ENCODE data around the gene CLCNKA. TPM values are rescaled to one million over a fixed set of nuclear protein-coding genes. Genes with fewer than 3 reads are reported as not detected.
"Not testable (repeated sequence)": the region's sequence is repeated elsewhere in the genome, so short reads cannot be mapped to it uniquely, and the experiment has no call there.

Gene CLCNKA
- total RNA-seq, result not detected

DNA sequence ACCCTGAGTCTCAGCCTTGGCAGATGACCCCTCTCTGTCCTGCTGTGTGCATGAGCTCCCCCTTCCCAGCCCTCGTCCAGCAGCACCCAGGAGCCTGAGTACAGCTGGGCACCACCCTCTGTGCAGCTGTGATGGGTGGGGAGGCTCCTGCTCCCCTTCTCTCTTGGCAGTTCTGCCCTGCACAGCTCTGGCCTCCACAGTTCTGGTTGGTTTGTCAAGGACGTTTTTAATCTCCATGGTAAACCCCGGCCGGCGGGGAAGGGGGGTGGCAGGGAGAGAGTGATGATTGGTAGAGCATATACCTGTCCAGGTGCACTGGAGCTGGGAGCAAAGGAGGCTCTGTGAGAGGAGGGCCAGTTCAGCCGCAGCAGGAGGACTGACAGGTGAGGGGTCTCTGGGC lies at the start of gene CLCNKA:
CLCNKA (plus strand) TSS at position 356 of the 400 bp plus-strand sequence. CDS start 584 bp downstream, outside the sequence.
- Histone ChIP-seq H3K4me3 (ENCODE audit: low read length) (no peak within 1 kb of the TSS), H3K9me3 (ENCODE audit: low read depth, low read length) (no peaks in the 10 kb centered on the region), H3K4me1 (ENCODE audit: insufficient read depth, low read length) (no peaks in the 10 kb centered on the region), H3K27me3 (ENCODE audit: insufficient read depth, low read length) (no peaks in the 10 kb centered on the region)

DNA sequence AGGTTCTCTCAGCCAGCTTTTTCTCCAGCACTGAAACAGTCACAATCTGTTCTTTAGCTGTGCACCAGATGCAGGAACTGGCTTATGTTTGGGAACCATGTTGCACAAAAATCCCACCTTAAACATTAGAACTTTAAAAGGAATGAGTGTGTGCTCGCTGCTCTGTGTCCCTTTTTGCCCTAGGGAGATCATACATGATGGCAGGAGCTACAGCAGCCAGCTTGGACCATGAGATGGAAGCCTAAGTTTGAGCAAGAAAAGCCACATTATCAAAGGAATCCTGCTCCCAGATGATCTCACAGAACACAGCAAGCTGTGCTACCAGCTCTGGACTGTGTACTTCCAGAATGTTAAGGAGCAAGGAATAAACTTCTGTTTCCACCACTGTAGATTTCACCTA lies 49.4 kb upstream of the CLCNKA start:
- Histone ChIP-seq H3K27me3 (ENCODE audit: insufficient read depth, low read length) (no peaks in the 10 kb centered on the region), H3K4me1 (ENCODE audit: insufficient read depth, low read length) (peaks cover 36% of the 10 kb centered on the region), H3K9me3 (ENCODE audit: low read depth, low read length) (no peaks in the 10 kb centered on the region), H3K4me3 (ENCODE audit: low read length) (no peak overlapping the region)

DNA sequence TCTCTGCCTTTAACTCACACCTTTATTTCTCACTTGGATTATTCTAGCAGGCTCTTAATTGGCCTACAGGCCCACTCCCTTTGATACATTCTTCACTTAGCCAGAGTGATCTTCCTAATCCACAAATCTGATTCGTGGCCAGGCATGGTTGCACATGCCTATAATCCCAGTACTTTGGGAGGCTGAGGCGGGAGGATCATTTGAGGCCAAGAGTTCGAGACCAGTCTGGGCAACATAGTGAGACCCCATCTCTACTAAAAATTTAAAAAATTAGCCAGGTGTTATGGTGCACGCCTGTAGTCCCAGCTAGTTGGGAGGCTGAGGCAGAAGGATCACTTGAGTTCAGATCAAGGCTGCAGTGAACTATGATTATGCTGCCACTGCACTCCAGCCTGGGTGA lies 48.1 kb upstream of the CLCNKA start:
- H3K4me3 ChIP-seq (ENCODE audit: low read length), result no peak overlapping the region
- peaks cover 29% of the 10 kb centered on the region for H3K4me1 ChIP-seq (ENCODE audit: insufficient read depth, low read length)
- H3K9me3 ChIP-seq (ENCODE audit: low read depth, low read length), result no peaks in the 10 kb centered on the region
- H3K27me3 ChIP-seq (ENCODE audit: insufficient read depth, low read length), result no peaks in the 10 kb centered on the region

DNA sequence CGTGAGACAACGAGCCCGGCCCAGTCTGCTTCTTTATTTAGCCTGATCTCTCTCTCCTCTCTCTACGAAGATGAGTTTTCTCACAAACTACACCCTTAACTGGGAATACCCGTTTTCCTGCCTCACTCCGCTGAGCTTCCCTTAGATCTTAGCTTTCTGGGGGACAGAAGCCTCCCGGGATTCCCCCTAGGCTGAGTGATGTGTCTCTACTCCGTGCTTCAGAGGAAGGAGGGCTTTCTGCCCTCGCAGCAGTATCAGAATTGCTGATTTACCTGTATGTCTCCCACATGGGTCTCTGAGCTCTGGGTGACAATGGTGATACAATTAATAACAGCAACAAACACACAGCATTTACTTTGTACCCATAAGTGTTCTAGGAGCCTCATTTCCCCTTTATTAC lies 47.0 kb upstream of the CLCNKA start:
- Histone ChIP-seq H3K4me3 (ENCODE audit: low read length) (peak overlapping the region; percentile 79), H3K27me3 (ENCODE audit: insufficient read depth, low read length) (no peaks in the 10 kb centered on the region), H3K9me3 (ENCODE audit: low read depth, low read length) (no peaks in the 10 kb centered on the region), H3K4me1 (ENCODE audit: insufficient read depth, low read length) (peaks cover 29% of the 10 kb centered on the region)

GRCh38 chr1:15975358-15975804 lies 46.5 kb upstream of the CLCNKA start:
- Histone ChIP-seq H3K9me3 (ENCODE audit: low read depth, low read length) (no peaks in the 10 kb centered on the region), H3K27me3 (ENCODE audit: insufficient read depth, low read length) (no peaks in the 10 kb centered on the region), H3K4me3 (ENCODE audit: low read length) (peak overlapping the region; percentile 79), H3K4me1 (ENCODE audit: insufficient read depth, low read length) (peaks cover 29% of the 10 kb centered on the region)

- peaks cover 29% of the 10 kb centered on the region for H3K4me1 ChIP-seq (ENCODE audit: insufficient read depth, low read length)
- no peaks in the 10 kb centered on the region for H3K27me3 ChIP-seq (ENCODE audit: insufficient read depth, low read length)
- peak within 1 kb of the TSS; percentile 79 for H3K4me3 ChIP-seq (ENCODE audit: low read length)
- H3K9me3 ChIP-seq (ENCODE audit: low read depth, low read length), result no peaks in the 10 kb centered on the region
Measured at GRCh38 chr1:15975805-15976680, 45.8 kb upstream of the CLCNKA start, which contains the start of gene ZBTB17. Gene ZBTB17, minus strand, starts transcription at chr1:15976101. Its CDS starts 27,606 bp downstream, at chr1:15948495.

DNA sequence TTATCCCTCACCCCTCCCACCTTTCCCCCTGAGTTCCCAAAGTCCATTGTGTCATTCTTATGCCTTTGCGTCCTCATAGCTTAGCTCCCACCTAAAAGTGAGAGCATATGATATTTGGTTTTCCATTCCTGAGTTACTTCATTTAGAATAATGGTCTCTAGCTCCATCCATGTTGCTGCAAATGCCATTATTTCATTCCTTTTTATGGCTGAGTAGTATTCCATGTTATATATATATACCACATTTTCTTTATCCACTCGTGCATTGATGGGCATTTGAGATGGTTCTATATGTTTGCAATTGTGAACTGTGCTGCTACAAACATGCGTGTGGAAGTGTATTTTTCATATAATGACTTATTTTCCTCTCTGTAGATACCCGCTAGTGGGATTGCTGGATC lies 43.9 kb upstream of the CLCNKA start:
- not testable (repeated sequence) for H3K4me3 ChIP-seq (ENCODE audit: low read length); H3K27me3 ChIP-seq (ENCODE audit: insufficient read depth, low read length); H3K9me3 ChIP-seq (ENCODE audit: low read depth, low read length)
- H3K4me1 ChIP-seq (ENCODE audit: insufficient read depth, low read length), result peaks cover 25% of the 10 kb centered on the region

GRCh38 chr1:15981679-15982078 lies 40.2 kb upstream of the CLCNKA start:
- H3K4me1 ChIP-seq (ENCODE audit: insufficient read depth, low read length), result peaks cover 4% of the 10 kb centered on the region
- no peaks in the 10 kb centered on the region for H3K27me3 ChIP-seq (ENCODE audit: insufficient read depth, low read length)
- no peaks in the 10 kb centered on the region for H3K9me3 ChIP-seq (ENCODE audit: low read depth, low read length)
- H3K4me3 ChIP-seq (ENCODE audit: low read length), result no peak overlapping the region

GRCh38 chr1:15983275-15983674 lies 38.6 kb upstream of the CLCNKA start:
- H3K9me3 ChIP-seq (ENCODE audit: low read depth, low read length), result no peaks in the 10 kb centered on the region
- no peak overlapping the region for H3K4me3 ChIP-seq (ENCODE audit: low read length)
- H3K4me1 ChIP-seq (ENCODE audit: insufficient read depth, low read length), result peaks cover 4% of the 10 kb centered on the region
- H3K27me3 ChIP-seq (ENCODE audit: insufficient read depth, low read length), result no peaks in the 10 kb centered on the region

DNA sequence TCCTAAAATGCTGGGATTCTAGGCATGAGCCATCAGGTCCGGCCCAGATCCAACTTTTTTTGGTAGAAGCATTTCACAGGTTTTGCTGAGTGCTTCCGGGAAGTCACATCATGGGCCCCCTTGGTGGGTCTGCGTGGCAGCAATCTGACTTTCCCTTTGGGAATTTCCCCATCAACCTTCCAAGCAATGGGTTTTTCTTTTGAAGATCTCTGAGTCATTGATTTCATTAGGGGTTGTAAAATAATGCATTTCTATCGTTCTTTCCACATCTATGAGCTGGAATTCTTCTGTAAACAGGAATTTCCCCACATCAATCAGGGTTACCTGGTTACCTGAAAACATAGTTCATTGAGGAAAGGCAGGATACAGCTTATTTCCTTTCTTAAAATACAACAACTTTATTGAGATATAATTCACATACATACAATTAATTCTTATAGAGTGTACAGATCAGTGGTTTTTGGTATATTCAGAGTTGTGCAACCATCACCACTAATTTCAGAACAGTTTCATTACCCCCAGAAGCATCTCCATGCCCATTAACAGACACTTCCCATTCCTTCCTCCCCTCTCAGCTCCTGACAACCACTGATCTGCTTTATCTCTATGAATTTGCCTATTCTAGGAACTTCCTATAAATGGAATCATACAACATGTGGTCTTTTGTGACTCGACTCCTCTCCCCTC lies 36.1 kb upstream of the CLCNKA start:
- H3K9me3 ChIP-seq (ENCODE audit: low read depth, low read length), result no peaks in the 10 kb centered on the region
- H3K4me3 ChIP-seq (ENCODE audit: low read length), result no peak overlapping the region
- no peaks in the 10 kb centered on the region for H3K27me3 ChIP-seq (ENCODE audit: insufficient read depth, low read length)
- peaks cover 4% of the 10 kb centered on the region for H3K4me1 ChIP-seq (ENCODE audit: insufficient read depth, low read length)

- Histone ChIP-seq H3K4me1 (ENCODE audit: insufficient read depth, low read length) (peaks cover 4% of the 10 kb centered on the region), H3K4me3 (ENCODE audit: low read length) (no peak overlapping the region), H3K9me3 (ENCODE audit: low read depth, low read length) (no peaks in the 10 kb centered on the region), H3K27me3 (ENCODE audit: insufficient read depth, low read length) (no peaks in the 10 kb centered on the region)
Measured at GRCh38 chr1:15988856-15989736, 32.7 kb upstream of the CLCNKA start.

DNA sequence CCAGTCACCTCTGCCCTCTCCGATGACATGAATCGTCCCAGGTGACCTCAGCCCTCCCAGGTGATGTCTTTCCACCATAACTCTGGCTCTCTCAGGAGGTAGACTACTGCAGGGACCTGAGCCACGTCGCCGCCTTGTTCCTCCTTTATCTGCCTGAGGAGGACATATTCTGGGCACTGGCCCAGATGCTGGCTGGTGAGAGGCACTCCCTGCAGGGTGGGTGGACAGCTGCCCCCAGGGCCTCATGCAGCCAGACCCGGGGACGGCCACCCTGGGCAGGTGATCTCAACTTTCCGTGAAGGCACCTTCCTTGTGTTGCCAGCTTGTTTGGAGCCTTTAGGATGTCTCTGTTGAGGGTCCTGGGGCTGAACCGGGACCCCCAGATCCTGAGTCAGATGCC lies 32.1 kb upstream of the CLCNKA start:
- no peaks in the 10 kb centered on the region for H3K9me3 ChIP-seq (ENCODE audit: low read depth, low read length)
- no peak overlapping the region for H3K4me3 ChIP-seq (ENCODE audit: low read length)
- no peaks in the 10 kb centered on the region for H3K27me3 ChIP-seq (ENCODE audit: insufficient read depth, low read length)
- H3K4me1 ChIP-seq (ENCODE audit: insufficient read depth, low read length), result peaks cover 4% of the 10 kb centered on the region

- Histone ChIP-seq H3K27me3 (ENCODE audit: insufficient read depth, low read length) (no peaks in the 10 kb centered on the region), H3K9me3 (ENCODE audit: low read depth, low read length) (no peaks in the 10 kb centered on the region), H3K4me3 (ENCODE audit: low read length) (no peak overlapping the region), H3K4me1 (ENCODE audit: insufficient read depth, low read length) (no peaks in the 10 kb centered on the region)
Measured at GRCh38 chr1:15991427-15992186, 30.2 kb upstream of the CLCNKA start.

DNA sequence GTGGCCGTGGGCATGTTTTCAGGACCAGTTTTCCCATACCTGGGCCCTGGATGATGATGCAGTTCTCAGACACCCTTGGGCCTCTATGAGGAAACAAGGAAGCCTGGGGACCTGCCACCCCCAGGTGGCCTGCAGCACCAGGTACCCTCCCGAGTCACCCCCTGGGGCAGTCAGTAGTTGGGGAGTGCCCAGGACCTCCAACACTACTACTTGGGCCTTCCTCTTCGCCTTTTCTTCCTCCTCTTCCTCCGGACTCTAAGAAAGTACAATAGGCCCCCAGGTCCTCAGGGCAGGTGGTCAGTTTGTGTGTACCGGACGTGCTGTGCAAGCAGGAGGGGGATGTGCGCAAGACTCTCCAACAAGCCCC lies 29.7 kb upstream of the CLCNKA start:
- H3K27me3 ChIP-seq (ENCODE audit: insufficient read depth, low read length), result no peaks in the 10 kb centered on the region
- H3K9me3 ChIP-seq (ENCODE audit: low read depth, low read length), result no peaks in the 10 kb centered on the region
- no peak overlapping the region for H3K4me3 ChIP-seq (ENCODE audit: low read length)
- no peaks in the 10 kb centered on the region for H3K4me1 ChIP-seq (ENCODE audit: insufficient read depth, low read length)

Measured in mononuclear cell (primary cell).